Left ventricle myocardium inferior (tissue), 1 donor: ENCODE results near the gene DCLK3. TPM values are rescaled to one million over a fixed set of nuclear protein-coding genes. Genes with fewer than 3 reads are reported as not detected.

Source experiments
- DNase-seq: peaks from one replicate; pipeline ENCODE4 v3.0.0-alpha.2; 2020
- H3K27ac ChIP-seq: fragments of 200-600 bp; replicated peaks from 2 replicates; pipeline ENCODE4 v1.8.0; 2021
- H3K27me3 ChIP-seq: fragments of 200-600 bp; 2 replicates; pipeline ENCODE4 v1.8.0; 2021; ENCODE audit warnings: low read depth
- H3K36me3 ChIP-seq: fragments of 200-600 bp; 2 replicates; pipeline ENCODE4 v1.8.0; 2021
- H3K4me1 ChIP-seq: fragments of 200-600 bp; 2 replicates; pipeline ENCODE4 v1.8.0; 2021
- H3K4me3 ChIP-seq: fragments of 200-600 bp; 2 replicates; pipeline ENCODE4 v1.8.0; 2021; ENCODE audit warnings: mild to moderate bottlenecking, moderate library complexity
- H3K9me3 ChIP-seq: fragments of 200-600 bp; replicated peaks from 2 replicates; pipeline ENCODE4 v1.8.0; 2021
- intact Hi-C: fragments of 100-400 bp; cut with micrococcal nuclease; formaldehyde crosslinking; loops from one replicate; pipeline ENCODE4 v1.11.0; 2022
- total RNA-seq: library from RNA; stranded (reverse); fragmentation: NEBNext Ultra II Directional; extraction: Animal tissue kit (Norgen Biotek cat#: 25700); gene quantifications from one replicate; pipeline ENCODE4 v1.2.1, GENCODE V29; 2021
- TF ChIP-seq, protein P1 (sequence below): fragments of 200-600 bp; IDR thresholded peaks from 2 replicates; pipeline ENCODE4 v1.8.0; 2021; ENCODE audit warnings: antibody characterized with exemption, mild to moderate bottlenecking, borderline replicate concordance
- donor health status: DM: no; HTN: yes; CAD: no; lungs with severe emphysema.

The DCLK3 gene
- total RNA-seq, 1 donor from 2014 or later: 0.16 TPM

DNA sequence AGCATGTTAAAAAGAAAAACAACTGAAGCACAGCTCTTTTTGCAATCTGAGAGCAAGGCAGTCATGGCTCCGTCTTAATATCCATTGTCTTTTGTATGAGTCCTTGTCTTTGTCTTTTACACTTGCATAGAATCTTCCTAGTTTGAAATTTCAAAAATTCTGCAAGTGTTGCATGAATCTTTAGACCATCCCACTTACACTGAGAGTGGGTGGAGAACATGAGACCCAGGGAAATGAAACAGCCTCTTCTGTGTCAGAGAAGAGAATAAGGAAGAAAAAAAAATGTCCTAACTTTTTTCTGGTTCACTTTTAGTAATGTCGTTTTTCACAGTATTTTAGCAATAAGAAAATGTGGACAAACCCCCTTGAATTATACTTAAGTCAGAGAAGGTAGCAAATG lies 12.1 kb upstream of the DCLK3 start:
- H3K36me3 ChIP-seq: no peaks in the 10 kb centered on the region
- DNase-seq: no peak
- peaks cover 18% of the 10 kb centered on the region for H3K4me1 ChIP-seq
- no peak overlapping the region for H3K27ac ChIP-seq
- H3K27me3 ChIP-seq: no peaks in the 10 kb centered on the region
- TF ChIP-seq, protein P1, sequence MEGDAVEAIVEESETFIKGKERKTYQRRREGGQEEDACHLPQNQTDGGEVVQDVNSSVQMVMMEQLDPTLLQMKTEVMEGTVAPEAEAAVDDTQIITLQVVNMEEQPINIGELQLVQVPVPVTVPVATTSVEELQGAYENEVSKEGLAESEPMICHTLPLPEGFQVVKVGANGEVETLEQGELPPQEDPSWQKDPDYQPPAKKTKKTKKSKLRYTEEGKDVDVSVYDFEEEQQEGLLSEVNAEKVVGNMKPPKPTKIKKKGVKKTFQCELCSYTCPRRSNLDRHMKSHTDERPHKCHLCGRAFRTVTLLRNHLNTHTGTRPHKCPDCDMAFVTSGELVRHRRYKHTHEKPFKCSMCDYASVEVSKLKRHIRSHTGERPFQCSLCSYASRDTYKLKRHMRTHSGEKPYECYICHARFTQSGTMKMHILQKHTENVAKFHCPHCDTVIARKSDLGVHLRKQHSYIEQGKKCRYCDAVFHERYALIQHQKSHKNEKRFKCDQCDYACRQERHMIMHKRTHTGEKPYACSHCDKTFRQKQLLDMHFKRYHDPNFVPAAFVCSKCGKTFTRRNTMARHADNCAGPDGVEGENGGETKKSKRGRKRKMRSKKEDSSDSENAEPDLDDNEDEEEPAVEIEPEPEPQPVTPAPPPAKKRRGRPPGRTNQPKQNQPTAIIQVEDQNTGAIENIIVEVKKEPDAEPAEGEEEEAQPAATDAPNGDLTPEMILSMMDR: no peak
- intact Hi-C loops: no loop called here
- H3K9me3 ChIP-seq: peaks cover 4% of the 10 kb centered on the region
- H3K4me3 ChIP-seq: no peak overlapping the region

DNA sequence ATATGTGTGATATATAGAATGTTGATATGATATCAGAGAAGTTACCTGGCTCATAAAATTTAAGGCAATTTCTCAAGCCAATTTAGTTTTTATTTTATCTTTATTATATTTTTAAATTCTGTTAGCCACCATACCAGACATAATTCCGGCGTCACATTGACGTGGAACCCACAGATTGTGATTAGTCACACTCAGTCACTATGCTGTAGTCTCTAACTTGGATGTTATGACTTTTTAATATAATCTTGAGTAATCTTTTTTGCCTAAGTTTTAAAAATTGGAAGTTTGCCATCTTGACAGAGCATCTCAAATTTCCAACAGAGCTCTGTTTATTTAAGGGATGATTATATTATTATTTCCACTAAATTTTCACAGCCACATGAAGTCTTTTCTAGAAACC lies 9.7 kb upstream of the DCLK3 start:
- Histone ChIP-seq H3K4me3 (no peak overlapping the region), H3K4me1 (peaks cover 18% of the 10 kb centered on the region), H3K27ac (no peak overlapping the region), H3K27me3 (no peaks in the 10 kb centered on the region), H3K9me3 (peaks cover 1% of the 10 kb centered on the region), H3K36me3 (no peaks in the 10 kb centered on the region)
- TF ChIP-seq, protein P1: no peak
- intact Hi-C loops: no loop called here
- DNase-seq: no peak

DNA sequence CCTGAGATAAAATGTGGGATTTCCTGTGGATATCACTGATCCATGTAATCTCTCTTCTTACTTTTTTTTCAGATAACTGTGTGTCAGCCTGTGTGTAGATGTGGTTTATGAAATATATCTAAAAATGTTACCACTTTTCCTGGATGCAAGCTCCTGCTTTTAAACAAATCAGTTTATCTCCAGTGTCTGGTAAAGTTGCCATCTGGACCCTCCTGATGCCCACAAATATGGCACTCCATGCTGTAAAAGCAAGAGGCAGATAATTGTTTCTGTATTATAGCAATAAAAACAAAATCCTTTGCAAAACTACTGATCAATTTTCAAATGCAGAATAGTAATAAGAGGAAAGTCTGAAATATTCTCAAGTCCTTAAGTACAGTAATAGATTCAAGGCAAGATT lies 7.6 kb upstream of the DCLK3 start:
- Histone ChIP-seq H3K27ac (no peak overlapping the region), H3K4me1 (peaks cover 17% of the 10 kb centered on the region), H3K27me3 (no peaks in the 10 kb centered on the region), H3K9me3 (no peaks in the 10 kb centered on the region), H3K36me3 (no peaks in the 10 kb centered on the region), H3K4me3 (no peak overlapping the region)
- TF ChIP-seq, protein P1: no peak
- intact Hi-C loops: no loop called here
- no peak for DNase-seq

DNA sequence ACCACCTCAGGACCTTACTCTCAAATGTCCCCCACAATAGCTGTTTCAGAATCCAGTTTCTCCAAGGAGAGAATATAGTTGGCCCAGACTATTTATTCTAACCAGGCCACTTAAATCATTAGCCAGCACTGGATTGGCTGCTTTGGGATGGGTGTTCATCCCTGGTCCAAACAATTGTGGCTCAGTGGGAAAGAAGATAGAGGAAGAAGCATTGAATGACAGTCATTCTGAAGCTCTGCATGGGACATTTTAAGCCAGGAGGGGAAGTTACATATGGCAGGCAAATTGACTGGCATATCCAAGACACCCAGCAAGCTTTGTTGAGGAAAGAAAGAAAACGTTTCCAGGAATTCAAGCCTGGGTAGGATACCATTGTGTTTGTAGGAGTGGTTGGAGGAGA lies 5.6 kb upstream of the DCLK3 start:
- DNase-seq: no peak
- H3K4me1 ChIP-seq: no peaks in the 10 kb centered on the region
- no peaks in the 10 kb centered on the region for H3K36me3 ChIP-seq
- intact Hi-C loops: no loop called here
- TF ChIP-seq, protein P1: no peak
- no peaks in the 10 kb centered on the region for H3K9me3 ChIP-seq
- peaks cover 15% of the 10 kb centered on the region for H3K27me3 ChIP-seq
- no peak overlapping the region for H3K27ac ChIP-seq
- H3K4me3 ChIP-seq: no peak overlapping the region

DNA sequence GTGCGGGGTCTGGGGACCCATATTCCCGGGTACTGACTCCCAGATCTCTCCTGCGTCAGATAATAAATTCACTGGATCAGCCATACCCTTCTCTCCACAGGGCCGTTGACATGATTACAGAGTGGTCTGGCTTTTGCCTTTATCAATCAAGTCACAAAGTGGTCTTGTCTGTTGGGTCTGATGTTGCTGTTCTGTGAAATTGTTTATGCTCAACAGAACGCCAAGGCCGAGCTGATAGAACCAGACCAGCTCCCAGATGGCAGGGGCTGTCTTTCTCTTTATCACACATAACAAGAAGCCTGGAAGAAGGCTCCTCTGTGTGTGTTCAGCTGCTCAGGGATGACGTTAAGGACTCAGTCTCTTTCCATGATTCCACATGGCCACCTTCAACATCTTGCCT lies 751 bp upstream of the DCLK3 start:
- DNase-seq: no peak
- H3K9me3 ChIP-seq: no peaks in the 10 kb centered on the region
- no peak overlapping the region for H3K27ac ChIP-seq
- no peaks in the 10 kb centered on the region for H3K36me3 ChIP-seq
- intact Hi-C loops: no loop called here
- no peak overlapping the region for H3K4me3 ChIP-seq
- H3K4me1 ChIP-seq: peaks cover 11% of the 10 kb centered on the region
- H3K27me3 ChIP-seq: peaks cover 59% of the 10 kb centered on the region
- TF ChIP-seq, protein P1: no peak

DNA sequence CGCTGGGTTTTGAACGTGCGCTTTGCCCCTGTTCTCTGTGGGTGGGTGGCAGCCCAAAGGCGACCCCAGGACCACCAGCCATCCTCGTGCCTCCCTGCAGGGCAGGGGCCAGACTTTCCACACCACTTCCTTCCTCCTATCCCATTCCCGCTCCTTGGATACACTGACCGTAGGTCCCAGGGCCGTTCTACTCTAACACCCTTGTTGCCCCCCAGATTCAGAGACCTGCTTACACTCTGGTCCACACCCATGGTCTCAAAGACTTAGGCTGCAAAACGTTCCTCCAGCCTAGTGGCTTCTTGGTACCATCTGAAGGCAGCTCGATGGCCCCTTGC lies 318 bp upstream of the DCLK3 start:
- H3K27me3 ChIP-seq: peaks cover 59% of the 10 kb centered on the region
- peaks cover 11% of the 10 kb centered on the region for H3K4me1 ChIP-seq
- intact Hi-C loops: no loop called here
- TF ChIP-seq, protein P1: no peak
- H3K27ac ChIP-seq: no peak overlapping the region
- no peak for DNase-seq
- H3K9me3 ChIP-seq: no peaks in the 10 kb centered on the region
- peak overlapping the region; percentile 64 for H3K4me3 ChIP-seq
- H3K36me3 ChIP-seq: no peaks in the 10 kb centered on the region
